Left renal pelvis (tissue), 4 donors: ENCODE data around the gene TSPAN16. TPM values are rescaled to one million over a fixed set of nuclear protein-coding genes. Genes with fewer than 3 reads are reported as not detected.

Experiments
- DNase-seq, 4 donors: peaks; one replicate each; pipeline ENCODE4 v3.0.0-alpha.2; 2013; ENCODE audit warnings: low read depth in 4 of 4, low spot score in 3 of 4
- polyA plus RNA-seq, 4 donors: library from polyadenylated mRNA; unstranded; fragments of 120-200 nt; gene quantifications; one replicate each; pipeline ENCODE4 v1.2.1, GENCODE V29; 2013; ENCODE audit not compliant: insufficient read length in 4 of 4

Gene TSPAN16
- polyA plus RNA-seq, 4 donors: not detected

DNA sequence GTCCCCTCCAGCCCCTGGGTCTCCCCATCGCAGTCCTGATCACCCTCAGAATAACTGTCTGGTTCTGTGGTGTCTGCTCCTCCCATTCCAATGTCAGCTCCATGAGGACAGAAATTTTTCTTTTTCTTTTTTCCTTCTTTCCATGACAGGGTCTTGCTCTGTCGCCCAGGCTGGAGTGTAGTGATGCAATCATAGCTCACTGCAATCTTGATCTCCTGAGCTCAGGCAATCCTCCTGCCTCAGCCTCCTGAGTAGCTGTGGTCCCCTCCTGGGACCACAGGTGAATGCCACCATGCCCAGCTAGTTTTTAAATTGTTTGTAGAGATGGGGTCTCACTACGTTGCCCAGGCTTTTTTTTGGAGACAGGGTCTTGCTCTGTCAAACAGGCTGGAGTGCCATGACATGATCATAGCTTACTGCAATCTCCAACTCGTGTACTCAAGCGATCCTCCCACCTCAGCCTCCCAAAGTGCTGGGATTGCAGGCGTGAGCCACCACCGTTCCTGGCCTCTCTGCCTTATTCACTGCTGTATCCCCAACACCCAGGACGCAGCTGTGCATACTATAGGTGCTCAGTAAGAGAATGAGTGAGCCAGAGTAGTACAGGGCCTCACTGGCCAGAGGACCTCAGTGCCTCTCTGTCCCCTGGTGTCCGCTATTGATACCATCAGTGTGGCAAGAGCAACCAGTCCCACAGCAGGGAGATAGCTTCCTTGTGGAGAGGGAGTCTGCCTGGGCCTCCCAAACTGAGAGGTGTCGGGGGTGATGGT lies 28.5 kb upstream of the TSPAN16 start:
- no peak for DNase-seq

DNA sequence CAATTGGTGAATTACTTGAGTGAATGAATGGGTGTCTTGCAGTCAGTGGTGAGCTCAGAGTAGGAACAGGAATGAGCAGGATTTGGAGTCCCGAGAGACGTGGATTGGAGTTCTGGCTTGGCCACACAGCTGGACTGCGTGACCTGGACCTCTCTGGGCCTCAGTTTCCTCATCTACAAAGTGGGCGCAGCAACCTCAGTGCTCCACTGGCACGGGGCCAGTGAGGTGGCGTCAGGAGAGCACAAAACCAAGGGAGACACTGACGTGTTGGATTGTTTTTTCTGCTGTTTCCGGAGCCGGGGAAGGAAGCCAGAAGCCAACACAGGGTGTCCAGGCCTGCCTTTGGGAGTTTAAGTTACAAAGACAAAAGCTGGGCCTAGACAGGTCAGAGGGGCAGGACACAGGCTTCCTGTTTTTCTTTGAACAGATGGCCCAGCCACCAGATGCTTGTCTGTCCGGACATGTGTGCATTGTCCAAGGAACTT lies 27.1 kb upstream of the TSPAN16 start:
- no peak for DNase-seq

DNA sequence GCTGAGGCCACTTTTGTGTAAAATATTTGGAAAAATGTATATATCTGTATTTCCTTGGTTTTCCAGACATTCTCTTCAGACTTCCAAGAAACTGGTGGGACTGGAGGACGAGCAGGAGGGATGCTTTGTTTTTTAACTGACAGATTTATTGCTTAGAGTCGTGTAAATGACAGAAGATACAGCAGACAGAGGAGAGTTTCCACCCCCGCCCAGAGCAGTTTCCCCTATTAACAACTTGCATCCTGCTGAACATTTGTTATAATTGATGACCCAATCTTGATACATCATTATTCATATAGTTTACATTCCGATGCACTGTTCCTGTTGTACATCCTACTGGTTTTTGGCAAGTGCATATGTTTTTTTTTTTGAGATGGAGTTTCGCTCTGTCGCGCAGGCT lies 26.6 kb upstream of the TSPAN16 start:
- no peak for DNase-seq

DNA sequence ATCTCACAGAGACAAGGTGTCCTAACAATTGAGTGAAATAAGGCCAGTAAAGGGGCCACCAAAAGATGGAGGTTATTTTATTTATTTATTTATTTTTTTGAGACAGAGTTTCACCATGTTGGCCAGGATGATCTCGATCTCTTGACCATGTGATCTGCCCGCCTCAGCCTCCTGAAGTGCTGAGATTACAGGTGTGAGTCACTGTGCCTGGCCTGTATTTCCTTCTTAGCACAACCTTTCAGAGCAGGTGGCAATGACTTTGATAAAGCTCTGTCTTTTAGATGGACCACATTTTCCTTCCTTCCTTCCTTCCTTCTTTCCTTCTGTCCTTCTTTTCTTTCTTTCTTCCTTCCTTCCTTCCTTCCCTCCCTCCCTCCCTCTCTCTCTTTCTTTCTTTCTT lies 22.7 kb upstream of the TSPAN16 start:
- no peak for DNase-seq

DNA sequence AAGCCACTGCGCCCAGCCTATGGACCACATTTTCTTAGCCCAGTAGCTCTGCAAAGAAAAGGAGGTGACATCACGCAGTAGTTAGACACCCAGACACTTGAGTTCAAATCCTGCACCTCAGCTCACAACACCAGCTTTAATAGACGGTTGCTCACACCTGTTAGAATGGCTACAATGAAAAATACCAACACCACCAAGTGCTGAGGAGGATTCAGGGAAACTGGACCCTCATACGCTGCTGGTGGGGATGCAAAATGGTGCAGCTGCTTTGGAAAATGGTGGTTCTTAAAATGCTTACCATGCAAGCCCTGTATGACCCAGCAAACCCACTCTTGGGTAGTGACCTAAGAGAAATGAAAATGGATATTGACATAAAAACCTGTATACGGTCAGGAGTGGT lies 22.0 kb upstream of the TSPAN16 start:
- no peak for DNase-seq

DNA sequence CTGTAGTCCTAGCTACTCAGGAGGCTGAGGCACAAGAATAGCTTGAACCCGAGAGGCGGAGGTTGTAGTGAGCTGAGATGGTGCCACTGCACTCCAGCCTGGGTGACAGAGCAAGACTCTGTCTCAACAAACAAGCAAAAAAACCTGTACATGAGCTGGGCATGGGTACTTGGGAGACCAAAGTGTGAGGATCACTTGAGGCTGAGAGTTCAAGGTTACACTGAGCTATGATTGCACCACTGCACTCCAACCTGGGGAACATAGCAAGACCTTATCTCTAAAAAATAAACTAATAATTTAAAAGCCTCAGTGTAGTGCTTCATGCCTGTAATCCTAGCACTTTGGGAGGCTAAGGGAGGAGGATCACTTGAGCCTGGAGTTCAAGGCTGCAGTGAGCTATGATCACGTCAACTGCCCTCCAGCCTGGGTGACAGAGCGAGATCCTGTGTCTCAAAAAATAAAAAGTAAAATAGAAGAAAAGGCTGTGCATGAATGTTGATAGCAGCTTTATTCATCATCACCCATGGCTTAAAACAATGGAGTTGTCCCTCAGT lies 21.4 kb upstream of the TSPAN16 start:
- no peak for DNase-seq

DNA sequence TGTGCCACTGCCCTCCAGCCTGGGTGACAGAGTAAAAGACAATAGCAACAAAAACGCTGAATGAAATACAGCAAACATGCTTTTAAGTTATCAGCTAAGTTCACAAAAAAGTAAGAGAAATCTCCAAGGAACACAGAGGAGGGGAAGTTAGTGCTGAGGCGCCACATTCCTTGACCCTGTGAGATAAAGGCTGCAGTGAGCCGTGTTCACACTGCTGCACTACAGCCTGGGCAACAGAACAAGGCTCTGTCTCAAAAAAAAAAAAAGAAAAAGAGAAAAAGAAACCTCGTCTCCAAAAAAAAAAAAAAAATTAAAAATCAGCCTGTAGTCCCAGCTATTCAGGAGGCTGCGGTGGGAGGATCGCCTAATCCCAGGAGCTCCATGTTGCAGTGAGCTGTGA lies 17.3 kb upstream of the TSPAN16 start:
- no peak for DNase-seq

DNA sequence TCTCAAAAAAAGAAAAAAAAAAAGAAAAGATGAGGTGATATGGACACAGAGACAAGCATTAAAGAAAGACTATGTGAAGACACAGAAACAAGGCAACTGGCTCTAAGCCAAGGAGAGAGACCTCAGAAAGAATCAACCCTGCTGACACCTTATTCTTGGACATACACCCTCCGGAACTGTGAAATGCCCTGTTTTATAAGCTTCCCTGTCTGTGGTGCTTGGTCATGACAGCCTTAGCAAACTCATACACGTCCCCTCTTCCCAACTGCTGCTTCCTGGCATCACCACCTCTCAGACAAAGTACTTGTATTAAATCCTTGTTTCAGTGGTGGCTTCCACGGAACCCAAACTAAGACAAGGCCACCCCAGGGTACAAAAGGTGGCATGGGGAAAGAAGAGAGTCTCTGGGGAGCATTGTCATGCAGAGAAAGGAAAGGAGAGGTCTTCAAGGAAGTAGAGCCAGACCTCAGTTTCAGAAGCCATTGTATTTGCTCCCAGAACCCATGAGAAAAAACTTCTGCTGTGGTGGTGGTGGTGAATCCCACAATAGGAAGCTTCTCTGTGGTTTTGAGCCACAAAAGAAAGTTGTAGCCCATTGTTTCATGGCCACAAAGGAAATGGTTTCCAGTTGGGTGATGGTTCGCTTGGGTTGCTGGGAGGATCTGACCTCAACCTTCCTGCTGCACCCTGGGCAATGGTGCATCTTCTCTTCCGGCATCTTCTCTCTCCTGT lies 16.3 kb upstream of the TSPAN16 start:
- no peak for DNase-seq

GRCh38 chr19:11281356-11282049 lies 14.5 kb upstream of the TSPAN16 start:
- DNase-seq: no peak

- no peak for DNase-seq
Observed at GRCh38 chr19:11284515-11284914, 11.4 kb upstream of the TSPAN16 start.

DNA sequence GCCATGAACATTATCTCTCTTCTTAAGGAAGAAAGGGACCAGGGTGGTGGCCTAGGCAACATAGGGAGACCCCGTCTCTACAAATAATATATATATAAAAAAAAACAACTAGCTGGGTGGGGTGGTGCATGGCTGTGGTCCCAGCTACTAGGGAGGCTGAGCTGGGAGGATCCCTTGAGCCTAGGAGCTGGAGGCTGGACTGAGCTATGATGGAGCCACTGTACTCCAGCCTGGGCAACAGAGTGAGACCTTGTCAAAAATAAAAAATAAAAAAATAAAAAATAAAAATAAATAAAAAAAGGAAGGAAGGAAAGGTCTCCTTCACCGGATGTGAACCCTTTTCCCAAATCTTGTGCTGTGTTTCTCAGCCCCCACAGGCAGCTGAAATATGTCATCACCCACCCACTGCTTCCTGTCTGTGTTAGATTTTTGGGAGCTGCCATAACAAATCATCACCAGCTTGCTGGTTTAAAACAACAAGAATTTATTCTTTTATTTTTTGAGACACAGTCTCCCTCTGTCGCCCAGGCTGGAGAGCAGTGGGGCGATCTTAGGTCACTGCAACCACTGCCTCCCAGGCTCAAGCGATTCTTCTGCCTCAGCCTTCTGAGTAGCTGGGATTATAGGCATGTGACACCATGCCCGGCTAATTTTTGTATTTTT lies 9.5 kb upstream of the TSPAN16 start:
- DNase-seq: no peak

DNA sequence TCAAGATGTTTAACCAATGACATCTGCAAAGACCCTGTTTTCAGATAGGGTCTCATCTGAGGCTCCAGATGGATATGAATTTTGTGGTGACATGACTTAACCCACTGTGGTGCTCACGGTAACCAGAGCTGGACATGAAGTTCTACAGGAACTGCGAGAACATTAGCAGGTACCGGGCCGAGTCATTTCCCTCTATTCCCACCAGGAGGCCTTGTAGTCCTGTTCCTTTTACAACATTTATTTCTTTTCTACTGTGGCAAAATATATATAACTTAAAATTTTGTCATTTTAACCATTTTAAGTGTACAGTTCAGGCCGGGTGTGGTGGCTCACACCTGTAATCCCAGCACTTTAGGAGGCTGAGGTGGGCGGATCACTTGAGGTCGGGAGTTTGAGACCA lies 7.6 kb upstream of the TSPAN16 start:
- no peak for DNase-seq

GRCh38 chr19:11290256-11290655 lies 5.7 kb upstream of the TSPAN16 start:
- DNase-seq: no peak

DNA sequence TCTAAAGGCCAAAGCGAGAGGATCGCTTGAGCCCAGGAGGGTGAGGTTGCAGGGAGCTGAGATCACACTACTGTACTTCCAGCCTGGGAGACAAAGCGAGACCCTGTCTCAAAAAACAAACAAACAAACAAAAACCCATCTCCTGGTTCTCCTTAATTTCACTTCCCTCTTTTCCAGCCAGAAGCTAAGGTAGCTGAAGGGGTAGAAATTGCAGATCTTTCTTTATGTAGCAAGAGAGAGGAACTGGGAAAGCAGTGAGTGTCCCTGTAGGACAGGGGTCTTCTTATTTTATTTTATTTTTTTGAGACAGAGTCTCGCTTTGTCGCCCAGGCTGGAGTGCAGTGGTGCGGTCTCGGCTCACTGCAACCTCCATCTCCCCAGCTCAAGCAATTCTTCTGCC lies 4.5 kb upstream of the TSPAN16 start:
- no peak for DNase-seq

DNA sequence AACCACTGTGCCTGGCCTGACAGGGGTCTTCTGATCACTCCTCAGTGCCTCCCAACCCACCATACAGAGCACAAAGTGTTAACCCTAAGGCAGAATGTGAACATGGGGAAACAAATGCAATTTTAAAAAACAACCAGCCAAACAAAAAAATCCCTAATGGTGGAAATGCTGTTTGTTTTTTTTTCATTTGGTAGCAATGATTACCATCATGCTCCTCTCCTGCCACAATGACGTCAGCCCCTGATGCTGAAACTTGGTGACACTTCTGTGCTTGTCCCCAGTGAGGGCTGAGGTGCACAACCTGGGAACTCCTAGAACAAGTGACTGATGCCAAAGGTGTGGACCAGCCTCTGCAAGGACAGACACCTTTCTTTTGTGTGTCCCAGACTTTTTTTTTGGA lies 4.0 kb upstream of the TSPAN16 start:
- DNase-seq: no peak

GRCh38 chr19:11293433-11294389 lies 2.2 kb upstream of the TSPAN16 start:
- peak; percentile 75 to 82 (median 80) for DNase-seq

- DNase-seq: no peak
Observed at GRCh38 chr19:11295180-11295579, 780 bp upstream of the TSPAN16 start.

GRCh38 chr19:11296264-11296663 lies 304 bp downstream of the TSPAN16 start:
- DNase-seq: no peak

GRCh38 chr19:11299946-11300810 lies 4.2 kb downstream of the TSPAN16 start:
- DNase-seq: no peak
